ENCODE results near the gene ELL. TPM values are rescaled to one million over a fixed set of nuclear protein-coding genes. Genes with fewer than 3 reads are reported as not detected.

The ELL gene
- polyA plus RNA-seq, 3 donors, result 12.2 to 35.3 (median 12.6) TPM

DNA sequence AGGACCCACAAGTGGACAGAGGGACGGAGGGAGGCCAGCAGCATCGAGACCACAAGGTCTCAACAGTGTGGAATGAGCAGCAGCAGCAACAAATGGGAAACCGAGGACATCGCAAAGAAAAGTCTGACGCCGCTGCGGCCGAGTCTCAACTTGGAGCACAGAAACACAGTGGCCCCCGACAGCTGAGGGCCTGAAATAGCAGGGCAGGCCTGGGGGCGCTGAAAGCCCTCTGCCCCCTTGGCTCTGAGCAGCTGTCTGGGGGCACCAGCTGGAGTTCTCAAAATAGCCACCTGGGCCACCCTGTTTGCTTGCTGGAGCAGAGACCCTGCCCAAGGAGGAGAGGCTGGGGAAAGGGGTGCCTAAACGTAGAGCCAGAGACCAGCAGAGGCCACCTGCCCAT, 78.0 kb downstream of the ELL start:
- peaks cover 62% of the 10 kb centered on the region in 2 donors for H3K36me3 ChIP-seq (replicated peaks in 1 of 2; ENCODE audit: control insufficient read depth in 1 of 2, insufficient read depth in 2 of 2, low read length in 2 of 2)
- TF ChIP-seq, protein P1, sequence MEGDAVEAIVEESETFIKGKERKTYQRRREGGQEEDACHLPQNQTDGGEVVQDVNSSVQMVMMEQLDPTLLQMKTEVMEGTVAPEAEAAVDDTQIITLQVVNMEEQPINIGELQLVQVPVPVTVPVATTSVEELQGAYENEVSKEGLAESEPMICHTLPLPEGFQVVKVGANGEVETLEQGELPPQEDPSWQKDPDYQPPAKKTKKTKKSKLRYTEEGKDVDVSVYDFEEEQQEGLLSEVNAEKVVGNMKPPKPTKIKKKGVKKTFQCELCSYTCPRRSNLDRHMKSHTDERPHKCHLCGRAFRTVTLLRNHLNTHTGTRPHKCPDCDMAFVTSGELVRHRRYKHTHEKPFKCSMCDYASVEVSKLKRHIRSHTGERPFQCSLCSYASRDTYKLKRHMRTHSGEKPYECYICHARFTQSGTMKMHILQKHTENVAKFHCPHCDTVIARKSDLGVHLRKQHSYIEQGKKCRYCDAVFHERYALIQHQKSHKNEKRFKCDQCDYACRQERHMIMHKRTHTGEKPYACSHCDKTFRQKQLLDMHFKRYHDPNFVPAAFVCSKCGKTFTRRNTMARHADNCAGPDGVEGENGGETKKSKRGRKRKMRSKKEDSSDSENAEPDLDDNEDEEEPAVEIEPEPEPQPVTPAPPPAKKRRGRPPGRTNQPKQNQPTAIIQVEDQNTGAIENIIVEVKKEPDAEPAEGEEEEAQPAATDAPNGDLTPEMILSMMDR (IDR thresholded peaks at IDR 0.05), result no peak
- peaks cover 0 to 10% of the 10 kb centered on the region in 2 donors for H3K27me3 ChIP-seq (ENCODE audit: control insufficient read depth in 2 of 2, insufficient read depth in 2 of 2, low read length in 2 of 2)
- no peaks in the 10 kb centered on the region for H3K79me2 ChIP-seq (ENCODE audit: insufficient read depth, low read length)
- H3K4me1 Mint-ChIP-seq, result peaks cover 13% of the 10 kb centered on the region
- H3K36me3 Mint-ChIP-seq, result peaks cover 58 to 64% of the 10 kb centered on the region in 2 donors
- no peak overlapping the region for H2AFZ ChIP-seq (ENCODE audit: insufficient read depth, low read depth, low read length, poor library complexity, severe bottlenecking)
- no peaks in the 10 kb centered on the region for H3K9me3 ChIP-seq (replicated peaks in 1 of 2; ENCODE audit: control insufficient read depth in 1 of 2, insufficient read depth in 1 of 2, low read length in 2 of 2)
- peaks cover 0 to 6% (median 0%) of the 10 kb centered on the region in 7 donors for H3K9me3 Mint-ChIP-seq
- no peak overlapping the region for H3K9ac ChIP-seq (ENCODE audit: insufficient read depth, low read length, poor library complexity, severe bottlenecking)
- no peak overlapping the region for H3K4me3 ChIP-seq (replicated peaks in 1 of 3; ENCODE audit: low read depth in 2 of 3, low read length in 3 of 3)
- H3K4me2 ChIP-seq (replicated peaks; ENCODE audit: extremely low read depth, low read length, poor library complexity, severe bottlenecking), result no peak overlapping the region
- WGBS (ENCODE audit: insufficient coverage), result 97% methylated on average over 11 of the region's 11 CpGs
- peaks cover 4 to 14% (median 12%) of the 10 kb centered on the region in 3 donors for H3K27me3 Mint-ChIP-seq (ENCODE audit: low read depth in 3 of 3)
- DNase-seq, result no peak
- no peak overlapping the region for H3K27ac Mint-ChIP-seq
- H3K27ac ChIP-seq (ENCODE audit: low read depth in 1 of 2, low read length in 2 of 2), result no peak overlapping the region
- no peaks in the 10 kb centered on the region for H3K4me1 ChIP-seq (ENCODE audit: control insufficient read depth in 1 of 2, insufficient read depth in 2 of 2, low read length in 2 of 2)
- intact Hi-C loops (cut with micrococcal nuclease), result no loop called here
- H3K4me3 Mint-ChIP-seq, result no peak overlapping the region
- H4K20me1 ChIP-seq (ENCODE audit: insufficient read depth, low read length), result peaks cover 100% of the 10 kb centered on the region

DNA sequence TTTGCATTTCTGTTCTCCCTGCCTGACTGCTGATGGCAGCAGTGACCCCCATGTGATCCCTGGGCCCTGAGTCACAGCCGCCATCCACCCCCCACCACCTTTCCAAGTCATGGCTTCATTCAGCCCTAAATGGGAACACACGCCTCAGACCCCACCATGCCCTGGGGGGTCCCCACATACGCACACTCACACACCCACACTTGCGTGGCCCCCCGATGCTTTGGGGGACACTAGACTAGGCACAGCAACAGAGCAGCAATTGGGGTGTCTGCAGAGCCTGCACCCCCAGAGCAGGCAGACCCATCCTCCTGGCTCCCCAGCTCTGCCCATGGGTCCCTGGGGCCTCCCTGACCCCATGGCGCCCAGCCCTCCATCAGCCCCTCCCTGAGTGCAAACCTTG, 78.5 kb downstream of the ELL start:
- TF ChIP-seq, protein P1 (IDR thresholded peaks at IDR 0.05), result no peak
- Histone ChIP-seq H3K27ac (ENCODE audit: low read depth in 1 of 2, low read length in 2 of 2) (no peak overlapping the region), H3K4me1 (ENCODE audit: control insufficient read depth in 1 of 2, insufficient read depth in 2 of 2, low read length in 2 of 2) (peaks cover under 1 to 3% of the 10 kb centered on the region in 2 donors), H3K9ac (ENCODE audit: insufficient read depth, low read length, poor library complexity, severe bottlenecking) (no peak overlapping the region), H2AFZ (ENCODE audit: insufficient read depth, low read depth, low read length, poor library complexity, severe bottlenecking) (no peak overlapping the region), H3K4me2 (replicated peaks; ENCODE audit: extremely low read depth, low read length, poor library complexity, severe bottlenecking) (no peak overlapping the region), H3K9me3 (replicated peaks in 1 of 2; ENCODE audit: control insufficient read depth in 1 of 2, insufficient read depth in 1 of 2, low read length in 2 of 2) (no peaks in the 10 kb centered on the region), H3K36me3 (replicated peaks in 1 of 2; ENCODE audit: control insufficient read depth in 1 of 2, insufficient read depth in 2 of 2, low read length in 2 of 2) (peaks cover 57% of the 10 kb centered on the region in 2 donors), H3K4me3 (replicated peaks in 1 of 3; ENCODE audit: low read depth in 2 of 3, low read length in 3 of 3) (no peak overlapping the region), H3K79me2 (ENCODE audit: insufficient read depth, low read length) (no peaks in the 10 kb centered on the region), H4K20me1 (ENCODE audit: insufficient read depth, low read length) (peaks cover 100% of the 10 kb centered on the region), H3K27me3 (ENCODE audit: control insufficient read depth in 2 of 2, insufficient read depth in 2 of 2, low read length in 2 of 2) (peaks cover 0 to 14% of the 10 kb centered on the region in 2 donors)
- Mint-ChIP-seq H3K27ac (peak overlapping the region in 2 of 7 donors; percentile 48 to 57), H3K4me3 (no peak overlapping the region), H3K4me1 (peaks cover 15% of the 10 kb centered on the region), H3K9me3 (peaks cover 0 to 6% (median 0%) of the 10 kb centered on the region in 7 donors), H3K36me3 (peaks cover 54 to 60% of the 10 kb centered on the region in 2 donors), H3K27me3 (ENCODE audit: low read depth in 3 of 3) (peaks cover 8 to 18% (median 16%) of the 10 kb centered on the region in 3 donors)
- DNase-seq, result no peak
- intact Hi-C loops (cut with micrococcal nuclease), result no loop called here
- 98% methylated on average over 6 of the region's 6 CpGs for WGBS (ENCODE audit: insufficient coverage)

Measured in CD14-positive monocyte (primary cell).